HG02943 (cell line): ENCODE measurements around the gene MTA1.

Source experiments
- ATAC-seq: cut with Tn5 transposase; IDR thresholded peaks from one replicate; pipeline ENCODE4 v1.9.1; 2021; ENCODE audit warnings: mild to moderate bottlenecking, low read depth, moderate library complexity; ENCODE audit not compliant: unreplicated experiment

MTA1 gene

DNA sequence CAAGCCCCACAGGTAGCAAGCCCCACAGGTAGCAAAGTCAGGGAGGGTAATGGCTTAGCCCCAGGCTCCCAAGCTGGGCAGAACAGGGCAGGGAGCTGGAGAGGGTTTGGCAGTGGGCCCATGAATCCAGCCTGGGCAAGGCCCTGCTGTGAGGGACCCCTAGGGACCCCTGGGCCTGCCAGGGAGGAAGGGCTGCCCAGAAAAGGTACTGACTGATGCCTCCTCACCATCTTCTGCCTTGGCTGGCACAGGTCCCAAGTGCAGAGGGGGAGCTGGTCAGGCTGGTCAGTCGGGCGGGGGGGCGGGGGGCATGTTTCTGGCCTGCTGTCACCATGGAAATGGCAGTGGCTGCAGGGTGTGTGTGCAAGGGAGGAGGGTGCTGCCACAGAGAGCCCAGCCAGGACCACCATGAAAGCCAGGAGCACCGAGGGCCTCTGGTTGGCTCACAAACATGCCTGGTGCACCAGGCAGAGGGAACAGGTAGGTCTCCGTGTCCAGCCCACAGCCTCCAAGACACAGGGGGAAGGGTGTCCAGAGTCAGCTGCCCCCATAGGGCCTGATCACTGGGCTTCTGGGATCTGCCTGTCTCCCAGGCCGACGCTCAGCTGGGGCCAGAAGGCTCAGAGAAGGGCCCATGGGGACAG is 53.5 kb downstream of the MTA1 start:
- no peak for ATAC-seq

DNA sequence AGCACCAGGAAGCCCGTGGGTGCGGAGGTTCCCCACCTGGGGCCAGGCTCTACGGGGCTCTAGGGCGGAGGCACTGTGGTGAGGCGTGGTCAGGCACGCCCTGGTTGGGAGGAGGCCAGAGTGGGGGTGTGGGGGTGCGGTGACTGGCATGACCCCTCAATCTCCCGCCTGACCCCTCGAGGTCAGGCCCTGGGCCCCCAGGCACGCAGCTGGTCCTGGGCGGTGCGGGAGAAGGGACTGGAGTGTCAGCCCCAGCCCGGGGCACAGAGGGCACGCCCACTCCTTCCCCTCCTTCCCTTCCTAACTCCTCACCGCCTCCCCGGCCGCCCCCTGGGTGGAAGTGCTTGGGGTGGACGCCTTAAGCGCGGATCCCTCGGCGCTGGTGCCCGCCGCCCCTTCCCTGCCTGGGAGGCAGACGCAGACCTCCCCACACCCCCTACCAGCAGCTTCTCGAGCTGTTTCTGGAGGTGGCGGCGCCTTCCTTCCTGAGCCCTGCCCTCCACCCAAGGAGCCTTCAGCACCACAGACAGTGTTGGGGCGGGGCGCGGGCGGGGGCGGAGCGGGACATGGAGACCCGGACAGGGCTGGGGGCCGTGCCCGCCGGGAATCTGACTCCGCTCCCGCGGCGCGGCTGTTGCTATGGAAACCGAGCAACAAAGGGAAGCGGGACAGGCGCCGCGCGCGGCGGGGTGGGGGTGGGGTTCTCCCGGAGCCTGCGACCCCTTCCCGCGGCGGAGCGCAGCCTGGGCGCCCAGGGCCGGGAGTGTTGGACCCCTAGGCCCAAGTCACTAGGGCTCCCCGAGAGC is 54.3 kb downstream of the MTA1 start:
- ATAC-seq, result no peak

- no peak for ATAC-seq
Measured at GRCh38 chr14:105474483-105475268, 55.0 kb downstream of the MTA1 start, which contains the start of gene CRIP2. Gene CRIP2 (plus strand): TSS chr14:105474821. CDS start chr14:105474863, 42 bp downstream.

GRCh38 chr14:105475269-105476096 is 55.9 kb downstream of the MTA1 start:
- no peak for ATAC-seq

DNA sequence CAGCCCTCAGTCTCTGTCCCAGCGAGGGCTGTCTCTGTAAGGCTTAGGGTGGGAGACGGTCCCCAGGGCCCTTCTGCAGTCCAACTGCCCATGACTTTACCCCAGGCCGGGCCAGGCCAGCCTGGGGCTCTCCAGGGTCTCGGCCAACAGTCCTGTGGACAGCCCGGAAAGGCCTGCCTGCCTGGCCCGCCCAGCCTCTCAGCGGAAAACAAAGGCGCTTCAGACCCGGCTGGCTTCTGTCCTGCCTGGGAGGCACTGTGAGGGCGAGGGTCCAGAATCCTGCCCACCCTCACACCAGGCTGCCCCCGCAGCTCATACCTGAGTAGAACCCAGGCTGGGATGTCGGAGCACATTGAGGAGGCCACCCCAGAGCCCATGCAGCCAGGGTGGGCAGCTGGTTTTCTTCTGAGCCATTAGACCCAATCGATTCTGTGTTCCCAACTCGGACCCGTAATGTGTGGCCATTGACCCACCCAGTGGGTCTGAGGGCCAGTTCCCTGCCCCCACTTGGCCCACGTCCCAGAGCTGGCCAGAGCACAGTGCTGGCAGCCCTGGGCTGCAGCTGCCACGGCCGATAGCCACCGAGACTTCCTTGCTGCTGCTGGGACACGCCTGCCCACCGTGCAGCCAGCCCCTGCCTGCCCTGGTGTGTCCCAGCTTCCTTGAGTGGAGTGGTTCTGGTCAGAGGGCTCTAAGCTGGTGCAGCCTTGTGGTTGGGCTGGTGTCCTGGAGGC is 56.6 kb downstream of the MTA1 start:
- ATAC-seq, result no peak

- ATAC-seq, result no peak
Measured at GRCh38 chr14:105476831-105477659, 57.4 kb downstream of the MTA1 start.

GRCh38 chr14:105477660-105478397 is 58.2 kb downstream of the MTA1 start:
- ATAC-seq, result no peak

- no peak for ATAC-seq
Measured at GRCh38 chr14:105478398-105479251, 59.0 kb downstream of the MTA1 start.

DNA sequence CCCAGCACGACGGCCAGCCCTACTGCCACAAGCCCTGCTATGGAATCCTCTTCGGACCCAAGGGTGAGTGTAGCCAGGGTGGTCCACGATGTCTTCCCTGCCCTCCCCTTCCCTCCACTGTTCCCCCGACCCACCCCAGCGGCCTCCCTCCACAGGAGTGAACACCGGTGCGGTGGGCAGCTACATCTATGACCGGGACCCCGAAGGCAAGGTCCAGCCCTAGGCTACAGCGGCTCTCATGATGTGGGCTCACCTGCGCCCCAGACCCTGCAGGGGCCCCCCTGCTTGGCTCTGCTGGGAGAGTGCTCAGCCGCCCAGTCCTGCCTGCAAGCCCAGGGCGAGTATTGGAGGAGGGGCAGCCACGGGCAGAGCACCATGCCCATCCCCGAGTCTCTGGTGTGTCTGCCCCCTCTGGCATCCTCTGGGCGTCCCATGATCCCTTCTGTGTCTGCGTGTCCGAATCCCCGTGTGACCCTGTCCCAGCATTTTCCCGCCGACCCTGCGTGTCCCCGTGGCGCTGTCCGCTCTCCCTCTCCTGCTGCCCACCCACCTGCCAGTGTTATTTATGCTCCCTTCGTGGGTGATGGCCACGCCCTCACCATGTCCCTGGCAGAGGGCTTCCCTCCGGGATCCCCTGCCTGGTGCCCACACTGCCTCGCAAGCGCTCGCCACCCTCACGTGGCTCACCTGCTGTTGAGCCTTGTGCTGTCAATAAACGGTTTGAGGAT is 60.0 kb downstream of the MTA1 start:
- no peak for ATAC-seq

- no peak for ATAC-seq
Measured at GRCh38 chr14:105480199-105480746, 60.6 kb downstream of the MTA1 start.

DNA sequence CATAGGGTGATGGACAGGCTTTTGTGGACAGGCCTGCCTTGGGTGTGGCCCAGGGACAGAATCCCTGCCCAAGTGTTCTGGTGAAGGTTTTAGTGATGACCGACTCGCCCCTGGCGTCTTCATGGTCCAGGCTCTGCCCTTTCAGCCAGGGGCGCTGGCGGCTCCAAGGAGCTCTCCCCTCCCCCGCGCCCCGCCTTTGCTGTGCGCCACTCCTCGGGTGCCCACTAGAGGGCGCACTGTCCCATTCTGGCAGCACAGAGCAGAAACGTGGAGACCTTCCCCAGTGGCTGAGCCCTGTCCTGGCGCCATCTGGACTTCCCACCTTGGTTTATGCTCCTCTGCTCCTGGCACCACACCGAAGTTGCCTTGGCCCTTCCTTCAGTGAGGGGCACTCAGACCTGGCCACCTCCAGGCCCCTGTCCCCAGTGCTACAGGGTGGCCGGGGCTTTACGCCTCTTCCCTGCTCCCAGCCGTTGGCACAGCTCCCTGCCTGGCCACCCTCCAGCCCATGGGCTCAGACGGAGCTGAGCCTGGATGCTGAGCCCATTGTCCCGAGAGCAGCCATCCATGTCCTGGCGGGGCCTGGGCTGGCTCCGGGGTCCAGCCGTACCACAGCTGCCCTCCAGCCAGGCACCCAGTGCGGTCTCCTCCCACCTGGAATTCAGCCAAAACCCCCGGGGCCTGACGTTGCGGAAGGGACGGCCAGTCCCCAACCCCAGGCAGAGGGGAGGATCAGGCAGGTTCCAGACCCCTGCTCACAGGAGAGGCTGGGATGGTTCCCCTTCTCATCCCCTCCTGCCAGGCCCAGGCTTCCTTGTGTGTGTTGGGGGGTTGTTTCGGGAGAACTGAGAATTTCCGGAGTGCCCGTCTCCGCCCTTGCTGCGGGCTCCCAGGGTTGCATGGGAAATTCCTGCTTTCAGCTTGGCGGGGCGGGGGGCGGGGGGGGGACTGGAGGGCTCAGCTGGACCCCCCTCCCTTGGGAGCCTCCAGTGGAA is 61.5 kb downstream of the MTA1 start:
- ATAC-seq, result no peak

- ATAC-seq, result no peak
Measured at GRCh38 chr14:105481886-105482457, 62.3 kb downstream of the MTA1 start.

- no peak for ATAC-seq
Measured at GRCh38 chr14:105482486-105483110, 63.0 kb downstream of the MTA1 start.

DNA sequence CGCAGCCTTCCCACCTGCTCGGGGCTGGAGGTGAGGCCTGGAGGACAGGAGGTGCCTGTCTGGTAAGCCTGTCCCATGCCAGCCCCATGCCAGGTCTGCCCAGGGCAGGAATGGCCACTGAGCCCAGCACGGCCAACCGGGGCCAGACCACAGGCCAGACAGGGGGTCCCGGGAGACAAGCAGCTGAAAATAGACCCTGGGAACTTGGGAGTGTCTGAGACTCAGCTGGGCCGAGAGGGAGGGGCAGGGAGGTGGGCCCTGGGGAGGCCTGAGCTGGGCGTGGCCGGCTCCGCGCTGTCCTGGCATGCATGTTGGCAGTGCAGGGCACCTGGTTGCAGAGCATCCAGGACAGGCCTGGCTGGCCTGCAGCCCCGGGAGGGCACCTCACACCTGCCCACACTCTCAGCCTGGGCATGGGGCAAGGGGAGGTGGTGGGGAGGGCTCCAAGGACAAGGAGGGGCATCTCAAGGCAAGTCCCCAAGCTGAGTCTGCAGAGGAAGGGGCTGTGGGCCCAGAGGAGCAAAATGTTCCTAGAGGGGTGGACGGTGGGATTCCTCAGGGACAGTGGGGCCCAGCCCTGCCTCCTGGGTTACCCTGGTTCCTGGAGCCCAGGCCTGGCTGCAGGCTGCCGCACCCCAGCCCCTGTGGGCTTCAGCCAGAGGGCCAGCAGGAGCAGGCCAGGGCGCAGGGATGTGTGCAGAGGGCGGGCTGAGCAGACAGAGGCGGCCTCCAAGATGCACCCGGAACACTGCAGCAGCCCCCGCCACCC is 63.9 kb downstream of the MTA1 start:
- no peak for ATAC-seq
